COLO668 (cell line): ENCODE data around the gene R3HDM2.

Experiments used
- DNase-seq: peaks from one replicate; lab custom pipeline; 2025; ENCODE audit not compliant: unreplicated experiment; lab: John Stamatoyannopoulos, UW

Gene R3HDM2

DNA sequence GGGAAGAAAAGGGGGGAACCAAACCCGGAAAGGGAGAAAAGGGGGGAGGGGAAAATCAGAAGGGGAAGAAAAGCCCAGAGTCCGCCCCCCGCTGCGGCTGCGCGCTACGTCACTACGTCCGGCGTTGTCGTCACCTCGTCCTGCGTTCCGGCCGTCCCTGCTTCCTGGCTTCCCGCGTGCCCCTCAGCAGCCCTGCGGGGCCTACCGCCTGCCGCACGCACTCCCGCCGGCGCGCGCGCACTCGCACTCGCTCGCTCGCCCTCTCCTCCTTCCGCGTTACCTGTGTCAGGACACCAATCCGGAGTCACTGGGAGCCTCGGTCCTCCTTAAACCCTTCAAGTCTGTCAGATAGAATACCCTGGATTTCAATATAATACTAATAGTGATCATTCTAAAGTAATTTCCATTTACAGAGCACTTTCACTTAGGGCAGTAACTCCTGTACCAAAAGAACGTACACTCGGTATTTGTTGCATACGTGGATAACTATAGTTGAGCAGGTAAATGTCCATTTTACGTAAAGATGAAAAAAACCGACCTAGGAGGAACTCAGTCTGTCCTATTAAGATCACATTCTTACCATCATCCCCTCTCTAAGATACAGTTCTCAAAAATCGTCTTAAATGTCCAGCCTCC, at the start of gene R3HDM2:
TSS of gene R3HDM2 (minus strand) at position 113 of the 636 bp plus-strand sequence. CDS start 120,615 bp downstream, outside the sequence.
- peak; percentile 93 for DNase-seq

DNA sequence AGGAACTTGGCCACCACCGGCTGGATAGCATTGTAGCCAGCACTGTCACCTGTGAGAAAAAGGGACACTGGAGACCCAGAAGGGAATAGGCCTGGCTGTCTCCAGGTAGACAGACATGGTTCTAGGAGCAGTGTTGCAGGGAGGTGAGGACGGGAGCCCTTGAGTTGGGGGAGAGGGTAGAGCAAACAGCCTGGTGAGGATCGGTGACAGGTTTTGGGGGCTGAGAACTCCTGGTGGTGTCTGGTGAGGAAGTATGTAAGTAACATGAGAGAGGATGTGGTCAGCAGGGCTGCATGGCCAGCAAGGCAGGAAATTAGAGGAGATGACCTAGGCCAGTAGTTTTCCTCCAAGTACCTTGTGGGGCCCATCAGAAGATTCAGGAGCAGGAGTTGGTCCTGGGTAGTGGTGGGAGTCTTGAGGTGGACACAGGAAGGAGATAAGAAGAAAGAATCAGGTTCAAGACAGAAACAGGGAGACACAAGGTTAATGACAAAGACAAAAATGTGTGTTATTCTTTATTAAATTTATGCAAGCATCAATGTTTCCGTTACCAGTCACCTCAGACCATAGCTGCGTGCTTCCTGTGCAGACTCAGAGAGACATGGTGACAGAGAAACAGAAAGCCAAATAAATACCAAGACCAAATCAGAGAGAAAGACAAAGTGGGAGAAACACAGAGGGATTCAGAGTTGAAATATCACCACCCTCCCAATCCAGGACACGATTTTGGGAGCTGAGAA, 48.7 kb upstream of the R3HDM2 start, which contains the start of gene ARHGAP9:
TSS of gene ARHGAP9 (minus strand) at position 491 of the 740 bp plus-strand sequence. CDS start at position 31, 460 bp downstream.
- no peak for DNase-seq

DNA sequence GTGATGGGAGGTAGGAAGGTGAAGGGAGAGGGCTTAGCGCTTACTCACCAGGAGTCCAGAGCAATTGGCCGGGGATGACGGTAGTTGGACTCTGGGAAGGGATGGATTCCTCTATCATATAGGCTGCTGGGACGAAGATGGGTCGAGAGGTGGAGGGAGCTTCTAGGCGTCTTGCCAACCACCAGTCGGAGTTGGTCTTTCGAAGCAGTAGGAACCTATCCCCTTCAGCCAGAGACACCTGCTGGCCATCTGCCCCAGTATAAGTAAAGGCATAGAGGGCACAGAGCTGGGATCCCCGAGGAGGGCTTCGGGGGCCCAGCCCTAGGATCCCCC, 48.2 kb upstream of the R3HDM2 start:
- no peak for DNase-seq

DNA sequence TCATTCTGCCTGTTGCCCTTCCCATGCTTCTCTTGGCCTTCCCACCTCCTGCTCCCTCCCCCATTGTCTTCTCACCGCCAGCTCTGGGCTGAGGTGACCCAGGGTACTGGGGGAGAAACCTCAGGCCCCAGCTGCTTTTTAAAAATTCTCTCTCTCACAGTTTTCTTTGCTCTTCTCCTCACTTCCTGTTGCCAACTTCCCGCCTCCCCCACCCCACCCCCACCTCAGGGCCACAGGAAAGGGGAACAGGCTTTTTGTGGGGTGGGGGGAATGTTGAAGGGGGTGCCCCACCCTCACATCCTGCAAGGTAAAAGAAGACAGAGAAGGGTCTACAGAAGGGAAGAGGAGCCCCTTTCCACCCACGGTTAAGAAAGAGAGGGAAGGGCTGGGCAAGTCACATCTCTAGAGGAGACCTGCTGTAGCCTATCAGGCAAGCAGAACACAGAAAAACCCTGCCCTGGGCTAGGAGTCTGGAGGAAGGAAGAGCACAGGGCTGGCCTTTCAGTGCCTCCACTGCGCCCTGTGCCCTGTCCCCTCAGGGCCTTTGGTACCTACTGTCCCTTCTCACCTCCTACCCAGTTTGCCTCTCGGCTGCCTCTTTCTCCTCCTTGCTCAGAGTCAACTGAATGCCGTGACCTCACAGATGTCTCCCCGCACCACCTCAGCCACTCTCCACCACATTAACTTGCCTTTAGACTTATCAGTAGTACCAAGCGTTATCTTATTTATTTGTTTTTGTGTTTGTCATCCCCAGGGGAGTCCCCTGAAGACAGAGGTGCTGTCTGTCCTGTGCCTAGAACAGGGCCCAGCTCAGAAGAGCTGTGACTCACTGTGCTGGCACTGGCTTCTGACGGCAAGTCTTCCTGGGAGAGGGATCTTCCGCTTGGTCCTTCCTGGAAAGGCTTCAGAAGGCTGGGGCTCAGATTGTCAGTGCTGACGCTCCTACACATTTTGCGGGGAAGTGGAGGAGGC, 47.2 kb upstream of the R3HDM2 start:
- no peak for DNase-seq

DNA sequence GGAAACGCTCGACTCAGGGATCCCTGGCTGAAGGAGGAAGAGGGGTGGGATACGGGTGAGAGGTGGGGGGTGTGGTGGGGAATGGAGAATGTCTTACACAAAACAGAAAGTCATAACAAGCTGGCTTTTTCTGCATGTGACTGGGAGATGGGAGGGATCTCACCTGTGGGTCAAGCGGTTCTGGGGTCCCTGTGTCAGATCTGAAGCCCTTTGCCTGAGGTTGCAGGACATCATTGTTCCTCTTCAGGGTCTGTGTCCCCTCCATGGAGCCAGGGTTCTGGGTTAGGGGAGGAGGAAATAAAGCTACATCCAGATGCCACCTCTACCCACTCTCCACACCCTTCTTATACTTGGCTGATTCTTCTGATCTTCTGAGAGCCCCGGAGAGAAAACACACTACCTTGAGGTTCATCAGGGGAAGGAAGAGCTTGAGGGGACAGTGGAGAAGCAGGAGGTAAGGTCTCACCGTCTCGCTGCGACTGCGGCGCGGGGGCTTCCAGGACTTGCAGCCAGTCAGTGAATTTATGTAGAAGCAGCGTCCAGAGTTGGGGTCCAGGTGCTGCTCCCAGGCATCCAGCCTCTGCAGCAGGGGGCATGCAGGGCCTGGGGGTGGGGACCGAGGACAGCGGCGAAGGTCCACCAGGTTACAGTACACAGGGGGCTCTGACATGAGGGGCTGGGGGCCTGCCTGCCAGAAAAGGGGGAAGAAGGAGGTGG, 46.3 kb upstream of the R3HDM2 start:
- DNase-seq = no peak

DNA sequence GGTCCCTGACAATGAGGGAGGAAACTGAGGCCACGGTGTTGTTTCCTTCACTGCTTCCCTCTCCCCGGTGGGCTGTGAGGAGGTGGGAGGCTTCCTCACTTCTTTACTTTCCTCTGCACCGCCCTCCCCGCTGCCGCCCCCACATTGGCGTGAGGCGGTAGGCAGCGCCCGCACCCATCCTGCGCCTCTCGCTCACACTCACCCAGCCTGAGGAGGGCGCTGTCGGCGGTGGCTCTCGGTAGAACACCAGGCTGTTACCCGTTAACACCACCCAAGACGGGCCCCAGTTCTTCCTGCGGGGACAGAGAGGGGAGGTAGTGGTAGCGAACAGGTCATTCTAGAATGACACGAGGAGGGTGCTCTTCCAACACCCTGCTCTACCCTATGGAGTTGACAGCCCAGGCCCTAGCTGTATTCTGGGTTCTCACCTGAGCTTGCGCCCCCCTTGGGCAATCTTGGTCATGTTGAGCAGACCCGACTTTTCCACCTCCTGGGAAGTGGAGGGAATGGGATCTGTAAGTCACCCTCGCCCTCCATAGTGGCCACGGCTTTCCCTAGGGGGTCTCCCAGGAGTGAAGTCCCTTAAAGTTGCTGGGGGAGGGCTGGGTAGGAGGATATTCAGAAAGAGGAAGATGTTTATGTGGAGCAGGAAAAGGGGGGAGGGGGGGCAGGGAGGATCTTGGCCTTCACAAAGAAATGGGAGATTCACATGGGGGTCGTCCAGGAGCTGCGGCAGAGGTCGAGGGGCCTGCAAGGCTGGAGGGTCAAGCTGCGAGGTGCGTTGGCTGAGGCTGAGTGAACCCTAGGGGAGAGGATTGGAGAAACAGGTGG, 45.5 kb upstream of the R3HDM2 start:
- DNase-seq = no peak

DNA sequence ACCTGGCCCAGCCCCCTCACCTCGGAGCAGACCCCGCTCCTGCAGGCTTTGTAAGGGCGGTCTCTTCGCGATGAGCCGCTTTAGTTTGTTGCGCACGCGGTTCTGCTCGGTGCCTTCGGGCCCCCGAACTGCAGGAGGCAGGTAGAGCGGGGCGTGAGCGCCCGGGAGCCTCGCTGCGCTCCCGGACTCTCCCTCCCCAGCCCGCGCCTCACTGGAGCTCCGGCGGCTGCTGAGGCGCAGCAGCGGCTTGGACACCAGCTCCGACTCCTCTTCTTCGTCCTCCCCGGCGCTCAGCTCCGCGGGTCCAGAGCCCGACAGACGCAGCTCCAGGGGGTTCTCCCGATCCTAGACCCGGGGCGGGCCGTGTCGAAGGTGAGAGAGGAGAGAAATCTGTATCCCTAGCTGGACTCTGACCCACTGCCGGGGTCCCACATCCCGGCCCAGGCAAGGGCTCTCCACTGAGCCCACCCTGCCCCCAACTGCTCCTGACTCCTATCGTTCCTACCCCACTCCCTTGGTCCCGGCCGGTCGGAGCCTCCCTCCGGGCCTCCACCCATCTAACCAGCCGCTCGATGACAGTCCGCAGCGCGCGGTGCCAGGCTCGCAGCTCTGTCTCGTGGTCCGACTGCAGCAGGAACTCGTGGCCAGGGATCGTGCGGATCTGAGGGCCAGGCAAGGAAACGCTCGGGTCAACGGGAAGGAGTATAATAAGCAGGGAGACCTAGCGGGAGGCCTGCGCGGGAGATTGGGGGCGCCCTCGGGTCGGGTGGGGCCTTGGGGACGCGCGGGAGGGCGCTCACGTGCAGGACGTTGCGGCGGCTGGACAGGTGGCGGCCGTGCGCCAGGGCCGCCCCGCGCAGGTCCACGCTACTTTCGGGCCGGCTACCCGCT, 44.7 kb upstream of the R3HDM2 start:
- DNase-seq = no peak

DNA sequence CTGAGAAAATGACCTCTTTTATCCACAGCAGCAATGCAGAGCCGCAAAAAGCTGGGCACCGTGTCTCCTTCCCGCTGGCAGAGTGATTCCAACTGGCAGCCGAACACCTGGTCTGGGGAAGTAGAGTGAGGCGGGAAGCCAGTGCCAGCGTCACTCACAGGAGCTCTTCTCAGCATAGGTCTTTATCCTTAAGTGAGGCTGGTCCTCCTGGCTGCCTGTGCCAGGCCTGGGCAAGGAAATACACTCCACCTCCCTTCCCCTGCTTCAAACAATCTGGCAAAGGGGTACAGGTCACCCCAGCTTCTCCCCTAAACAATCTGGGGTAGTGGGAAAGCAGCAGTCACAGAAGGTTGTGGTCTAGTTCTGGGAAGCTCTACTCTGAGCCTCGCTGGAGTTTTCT, 44.0 kb upstream of the R3HDM2 start:
- DNase-seq = no peak

DNA sequence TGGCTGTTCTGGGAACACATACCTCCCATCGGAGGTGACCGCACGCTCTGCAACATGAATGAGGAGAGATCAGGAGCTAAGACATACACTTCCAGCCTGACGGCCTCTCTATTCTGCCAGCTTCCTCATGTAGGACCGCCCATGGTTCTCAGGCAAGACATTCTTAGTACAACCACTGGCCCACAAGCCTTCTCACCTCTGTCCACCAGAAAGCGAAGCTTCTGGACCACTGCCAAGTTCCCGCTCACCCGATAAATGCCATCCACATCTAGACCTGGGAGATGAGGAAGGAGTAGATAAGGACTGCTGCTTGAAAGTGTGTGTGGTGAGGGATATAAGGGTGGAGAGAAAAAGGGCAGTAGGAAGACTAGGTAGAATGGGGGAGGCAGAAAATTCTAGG, 43.6 kb upstream of the R3HDM2 start:
- no peak for DNase-seq

DNA sequence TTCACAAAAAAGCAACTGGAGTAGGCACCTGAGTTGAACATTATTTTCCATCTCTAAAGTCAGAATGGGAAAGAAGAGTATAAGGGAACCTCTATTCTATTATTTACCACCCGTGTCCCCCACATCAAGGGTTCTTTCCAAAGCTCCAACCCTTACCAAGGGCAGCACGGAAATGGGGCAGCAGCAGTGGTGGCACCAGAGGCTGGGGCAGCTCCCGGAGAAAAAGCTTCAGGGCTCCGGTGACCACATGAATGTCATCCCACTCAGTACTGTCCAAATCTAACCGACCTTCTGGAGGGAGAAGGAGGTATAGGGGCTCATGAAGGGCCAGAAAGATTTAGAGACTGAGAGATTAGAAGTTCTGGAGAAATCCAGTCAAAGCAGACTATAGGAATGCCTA, 43.0 kb upstream of the R3HDM2 start:
- no peak for DNase-seq

DNA sequence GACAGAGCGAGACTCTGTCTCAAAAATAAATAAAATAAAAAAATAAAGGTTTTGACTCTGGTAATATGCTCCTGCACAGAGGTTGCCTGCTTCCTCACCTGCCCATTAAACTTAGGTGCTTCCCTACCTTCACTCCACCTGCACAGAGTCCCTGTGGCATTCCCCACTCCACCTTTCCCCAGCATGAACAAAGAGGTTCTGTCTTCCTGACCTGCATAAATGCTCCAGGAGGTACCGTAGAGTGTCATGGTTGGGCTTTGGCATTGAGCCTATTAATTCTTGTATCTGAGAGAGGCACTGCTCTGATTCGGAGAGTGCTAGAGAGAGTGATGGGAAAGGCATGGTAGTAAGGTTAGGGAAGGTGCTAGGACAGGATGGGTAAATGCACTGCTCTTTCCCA, 42.5 kb upstream of the R3HDM2 start:
- no peak for DNase-seq

DNA sequence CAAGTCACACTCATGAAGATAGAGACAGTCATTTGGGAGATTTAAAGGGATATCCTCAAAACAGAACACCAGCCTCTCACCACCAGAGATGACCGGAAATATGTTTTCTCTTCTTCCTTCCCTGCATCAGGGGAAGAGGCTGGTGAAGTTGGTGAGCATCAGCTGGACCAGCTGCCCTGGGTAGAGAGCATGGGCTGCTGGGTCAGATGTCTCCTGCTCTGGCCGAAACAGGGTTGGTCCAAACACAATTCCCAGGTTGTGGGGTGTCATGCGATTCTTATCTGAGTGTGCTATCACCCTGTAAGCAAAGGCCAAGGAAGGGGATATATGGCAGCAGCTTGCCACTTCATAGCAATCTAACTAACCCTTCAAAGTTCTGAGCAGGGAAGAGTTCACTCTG, 41.5 kb upstream of the R3HDM2 start:
- DNase-seq = no peak

DNA sequence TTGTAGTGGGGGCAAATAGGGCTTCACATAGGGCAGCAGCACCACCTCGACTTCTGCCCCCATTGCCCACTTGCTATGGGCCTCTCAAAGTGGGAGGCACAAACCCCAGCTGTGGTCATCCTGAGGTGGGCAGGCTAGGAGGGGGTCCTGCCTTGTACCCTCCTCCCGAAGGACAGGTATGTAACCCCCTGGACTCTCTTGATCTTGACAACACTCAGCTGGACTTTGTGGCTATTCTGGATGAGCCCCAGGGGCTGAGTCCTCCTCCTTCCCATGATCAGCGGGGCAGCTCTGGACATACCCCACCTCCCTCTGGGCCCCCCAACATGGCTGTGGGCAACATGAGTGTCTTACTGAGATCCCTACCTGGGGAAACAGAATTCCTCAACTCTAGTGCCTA, 40.8 kb upstream of the R3HDM2 start:
- DNase-seq = no peak

DNA sequence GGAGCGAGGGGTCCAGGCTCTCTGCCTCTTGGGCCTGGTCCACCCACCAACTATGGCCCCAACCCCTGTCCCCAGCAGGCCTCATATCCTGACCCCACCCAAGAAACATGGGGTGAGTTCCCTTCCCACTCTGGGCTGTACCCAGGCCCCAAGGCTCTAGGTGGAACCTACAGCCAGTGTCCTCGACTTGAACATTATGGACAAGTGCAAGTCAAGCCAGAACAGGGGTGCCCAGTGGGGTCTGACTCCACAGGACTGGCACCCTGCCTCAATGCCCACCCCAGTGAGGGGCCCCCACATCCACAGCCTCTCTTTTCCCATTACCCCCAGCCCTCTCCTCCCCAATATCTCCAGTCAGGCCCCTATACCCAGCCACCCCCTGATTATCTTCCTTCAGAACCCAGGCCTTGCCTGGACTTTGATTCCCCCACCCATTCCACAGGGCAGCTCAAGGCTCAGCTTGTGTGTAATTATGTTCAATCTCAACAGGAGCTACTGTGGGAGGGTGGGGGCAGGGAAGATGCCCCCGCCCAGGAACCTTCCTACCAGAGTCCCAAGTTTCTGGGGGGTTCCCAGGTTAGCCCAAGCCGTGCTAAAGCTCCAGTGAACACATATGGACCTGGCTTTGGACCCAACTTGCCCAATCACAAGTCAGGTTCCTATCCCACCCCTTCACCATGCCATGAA, 40.3 kb upstream of the R3HDM2 start:
- DNase-seq = no peak

DNA sequence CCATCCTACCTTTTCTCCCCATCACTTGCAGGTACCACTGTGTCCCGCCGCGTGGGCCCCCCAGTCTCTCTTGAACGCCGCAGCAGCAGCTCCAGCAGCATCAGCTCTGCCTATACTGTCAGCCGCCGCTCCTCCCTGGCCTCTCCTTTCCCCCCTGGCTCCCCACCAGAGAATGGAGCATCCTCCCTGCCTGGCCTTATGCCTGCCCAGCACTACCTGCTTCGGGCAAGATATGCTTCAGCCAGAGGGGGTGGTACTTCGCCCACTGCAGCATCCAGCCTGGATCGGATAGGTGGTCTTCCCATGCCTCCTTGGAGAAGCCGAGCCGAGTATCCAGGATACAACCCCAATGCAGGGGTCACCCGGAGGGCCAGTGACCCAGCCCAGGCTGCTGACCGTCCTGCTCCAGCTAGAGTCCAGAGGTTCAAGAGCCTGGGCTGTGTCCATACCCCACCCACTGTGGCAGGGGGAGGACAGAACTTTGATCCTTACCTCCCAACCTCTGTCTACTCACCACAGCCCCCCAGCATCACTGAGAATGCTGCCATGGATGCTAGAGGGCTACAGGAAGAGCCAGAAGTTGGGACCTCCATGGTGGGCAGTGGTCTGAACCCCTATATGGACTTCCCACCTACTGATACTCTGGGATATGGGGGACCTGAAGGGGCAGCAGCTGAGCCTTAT, 39.6 kb upstream of the R3HDM2 start:
- no peak for DNase-seq

DNA sequence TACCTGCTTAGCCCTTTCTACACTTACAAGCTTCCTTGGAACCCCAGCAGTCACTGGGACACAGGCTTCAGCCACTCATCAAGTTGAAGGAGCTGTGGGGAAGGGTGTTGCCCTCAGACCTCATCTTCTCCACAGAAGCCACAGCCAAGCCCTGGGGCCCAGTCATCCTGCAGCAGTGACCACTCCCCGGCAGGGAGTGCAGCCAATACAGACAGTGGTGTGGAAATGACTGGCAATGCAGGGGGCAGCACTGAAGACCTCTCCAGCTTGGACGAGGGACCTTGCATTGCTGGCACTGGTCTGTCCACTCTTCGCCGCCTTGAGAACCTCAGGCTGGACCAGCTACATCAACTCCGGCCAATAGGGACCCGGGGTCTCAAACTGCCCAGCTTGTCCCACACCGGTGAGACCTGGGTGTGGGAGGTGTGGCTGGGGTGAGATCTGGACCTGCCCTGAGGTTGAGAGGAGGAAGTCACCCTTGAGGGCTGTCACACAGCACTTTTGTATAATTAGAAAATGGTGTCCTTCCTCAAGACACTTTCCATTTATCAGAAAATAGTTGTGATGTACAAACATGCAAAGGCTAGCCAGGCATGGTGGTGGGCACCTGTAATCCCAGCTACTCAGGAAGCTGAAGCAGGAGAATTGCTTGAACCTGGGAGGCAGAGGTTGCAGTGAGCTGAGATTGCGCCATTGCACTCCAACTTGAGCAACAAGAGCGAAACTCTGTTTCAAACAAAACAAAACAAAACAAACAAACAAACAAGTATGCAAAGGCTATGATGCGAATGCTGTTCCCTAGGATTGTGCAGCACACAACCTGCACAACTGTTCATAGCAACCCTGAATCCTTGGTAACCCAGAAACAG, 38.7 kb upstream of the R3HDM2 start:
- no peak for DNase-seq

DNA sequence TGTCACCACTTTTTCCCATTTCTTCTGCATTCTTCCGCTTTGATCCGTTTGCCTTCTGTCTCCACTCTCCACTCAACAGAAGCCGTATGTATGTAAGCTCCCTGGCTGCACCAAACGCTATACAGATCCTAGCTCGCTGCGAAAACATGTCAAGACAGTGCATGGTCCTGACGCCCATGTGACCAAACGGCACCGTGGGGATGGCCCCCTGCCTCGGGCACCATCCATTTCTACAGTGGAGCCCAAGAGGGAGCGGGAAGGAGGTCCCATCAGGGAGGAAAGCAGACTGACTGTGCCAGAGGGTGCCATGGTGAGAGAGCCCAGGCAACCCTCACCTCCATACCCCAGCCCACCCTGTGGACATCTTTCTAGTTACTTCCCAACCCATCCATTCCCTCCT, 37.1 kb upstream of the R3HDM2 start:
- no peak for DNase-seq
